T-helper 1 cell (primary cell): Measurements from ENCODE around the gene GABRD.
"Not testable (repeated sequence)": the region's sequence is repeated elsewhere in the genome, so short reads cannot be mapped to it uniquely, and the experiment has no call there.

Experiments
- DNase-seq, 5 donors: peaks; one replicate each; pipeline ENCODE4 v3.0.0-alpha.2; 2012 to 2020
- total RNA-seq, 4 donors: gene quantifications; one replicate each; lab custom pipeline; 2026; lab: John Stamatoyannopoulos, UW

GABRD gene
- 0 reads per million in 4 donors for total RNA-seq

DNA sequence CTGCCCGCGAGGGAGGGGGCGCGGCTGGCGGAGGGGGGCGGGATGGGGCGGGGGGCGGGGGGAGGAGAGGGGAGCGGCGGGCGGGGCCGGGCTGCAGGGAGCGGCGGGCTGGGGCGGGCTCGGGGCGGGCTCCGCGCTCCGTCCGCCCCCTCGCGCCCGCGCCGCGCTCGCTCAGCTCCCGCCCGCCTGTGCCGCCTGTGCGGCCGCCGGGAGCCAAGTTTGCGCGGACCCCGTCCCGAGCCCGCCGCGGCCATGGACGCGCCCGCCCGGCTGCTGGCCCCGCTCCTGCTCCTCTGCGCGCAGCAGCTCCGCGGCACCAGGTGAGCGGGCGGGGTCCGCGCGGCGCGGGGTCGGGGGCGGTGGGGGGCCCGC lies at the start of gene GABRD:
Gene GABRD (plus strand): TSS at position 174 of the 372 bp plus-strand sequence. CDS start 79 bp downstream, at position 253.
- no peak for DNase-seq

DNA sequence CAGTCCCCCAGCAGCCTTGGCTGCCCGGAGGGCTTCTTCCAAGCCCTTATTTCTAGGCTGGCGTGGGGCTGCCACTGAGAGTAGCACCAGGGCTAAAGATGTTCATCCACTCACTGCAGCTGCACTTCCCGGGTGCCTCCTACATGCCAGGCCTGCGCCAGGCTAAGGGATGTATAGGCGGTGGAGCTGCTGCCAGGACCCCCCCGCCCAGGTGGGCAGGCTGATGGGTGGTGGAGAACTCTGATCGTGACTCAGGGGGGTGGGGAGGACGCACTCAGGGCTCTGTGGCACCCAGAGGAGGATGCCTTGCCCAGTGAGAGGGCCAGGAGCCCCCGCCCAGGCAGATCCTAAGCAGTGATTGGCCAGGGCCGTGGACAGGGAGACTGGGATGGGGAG lies 49.6 kb upstream of the GABRD start:
- DNase-seq, result no peak

DNA sequence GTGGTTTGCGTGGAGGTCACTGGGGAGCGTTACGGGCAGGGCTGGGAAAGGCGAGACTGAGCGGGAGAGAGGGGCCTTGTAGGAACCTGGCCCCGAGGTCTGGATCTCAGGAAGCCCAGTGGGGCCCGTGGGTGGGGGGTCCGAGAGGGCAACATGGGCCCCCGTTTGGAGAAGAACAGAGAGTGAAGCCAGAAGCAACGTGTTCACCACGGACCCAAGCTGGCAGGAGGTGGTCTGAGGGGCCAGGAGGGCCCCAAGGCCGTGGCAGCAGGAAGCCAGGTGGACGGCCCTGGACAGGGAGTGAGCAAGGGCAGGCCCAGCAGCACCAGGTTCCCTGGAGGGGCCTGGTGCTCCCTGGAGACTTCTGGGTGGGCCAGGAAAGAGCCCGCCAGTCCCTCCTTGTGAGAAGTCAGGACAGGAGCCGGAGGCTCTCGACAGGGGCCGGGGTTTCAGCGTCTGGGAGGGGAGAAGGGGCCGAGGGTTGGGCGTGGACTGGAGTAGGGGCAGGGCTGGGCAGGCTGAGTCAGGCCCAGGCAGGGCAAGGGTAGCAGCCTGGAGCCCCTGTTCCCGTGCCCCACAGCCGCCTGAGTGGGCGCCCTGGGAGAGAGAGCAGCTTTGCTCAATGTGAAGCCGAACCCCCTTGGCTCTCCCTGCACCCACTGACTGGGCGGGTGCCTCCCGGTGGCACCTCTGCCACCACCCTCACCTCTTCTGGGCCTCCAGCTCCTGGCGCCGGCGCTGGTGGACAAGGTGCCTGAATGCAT lies 49.0 kb upstream of the GABRD start:
- DNase-seq, result no peak

DNA sequence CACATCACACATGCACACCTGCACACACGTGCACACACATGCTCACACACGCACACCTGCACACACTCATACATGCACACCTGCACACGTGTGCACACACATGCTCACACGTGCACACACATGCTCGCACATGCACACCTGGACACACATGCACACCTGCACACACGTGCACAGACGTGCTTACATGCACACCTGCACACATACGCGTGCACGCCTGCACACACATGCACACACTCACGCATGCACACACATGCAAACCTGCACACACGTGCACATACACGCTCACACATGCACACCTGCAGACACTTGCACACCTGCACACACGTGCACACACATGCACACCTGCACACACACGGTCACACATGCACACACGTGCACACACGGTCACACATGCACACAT lies 48.1 kb upstream of the GABRD start:
- DNase-seq, result no peak

DNA sequence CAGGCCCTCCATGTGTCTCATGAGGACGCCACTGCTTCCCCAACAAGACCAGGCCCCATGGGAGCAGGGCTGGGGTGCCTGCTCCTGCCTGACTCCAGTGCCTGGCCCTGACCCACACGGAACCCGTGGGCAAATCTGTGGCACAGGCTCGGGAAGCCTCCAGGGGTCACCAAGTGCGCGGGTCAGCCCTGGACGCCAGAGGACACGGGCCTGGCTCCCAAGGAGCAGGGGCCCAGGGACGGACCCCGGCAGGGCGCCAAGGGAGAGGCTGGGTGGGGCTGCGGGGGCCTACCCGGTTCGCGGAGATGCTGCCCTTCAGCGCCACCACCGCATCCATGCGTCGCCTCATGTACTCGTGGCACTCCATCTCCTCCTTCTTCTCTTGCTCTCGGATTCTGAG lies 47.5 kb upstream of the GABRD start:
- no peak for DNase-seq

DNA sequence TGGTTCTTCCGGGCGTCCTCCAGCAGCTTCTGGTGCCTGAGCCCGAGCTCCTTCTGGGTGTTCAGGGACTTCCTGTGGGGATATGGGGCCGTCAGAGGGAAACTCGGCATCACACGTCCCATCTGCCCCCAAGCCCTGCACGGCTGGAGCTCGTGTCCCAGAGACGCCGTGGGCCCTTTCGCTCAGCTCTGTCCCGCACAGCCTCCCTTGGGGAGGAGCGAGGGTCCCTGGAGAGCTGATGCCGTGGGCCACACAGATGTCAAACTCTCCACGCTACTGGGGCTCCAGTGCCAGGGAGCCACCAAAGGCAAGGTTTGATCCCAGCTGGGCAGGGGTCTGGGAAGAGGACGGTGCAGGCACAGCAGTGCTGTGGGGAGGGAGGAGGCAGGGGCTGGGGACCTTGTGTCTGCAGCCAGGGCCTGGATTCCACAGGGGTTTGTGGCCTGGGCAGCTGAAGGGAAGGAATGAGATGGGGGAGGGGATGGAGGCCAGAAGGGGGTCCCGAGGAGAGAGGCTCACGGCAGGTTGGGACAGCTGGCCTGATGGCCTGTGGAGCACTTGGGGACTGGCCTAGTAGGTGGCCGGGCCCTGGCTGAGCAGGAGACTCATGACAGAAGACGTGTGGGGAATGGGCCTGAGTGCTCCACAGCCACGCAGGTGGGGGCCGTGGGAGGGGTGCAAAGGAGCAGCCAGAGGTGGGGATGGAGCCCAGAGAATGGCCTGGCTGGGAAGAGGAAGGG lies 46.0 kb upstream of the GABRD start:
- no peak for DNase-seq

GRCh38 chr1:1973716-1974642 lies 45.2 kb upstream of the GABRD start:
- no peak for DNase-seq

GRCh38 chr1:1974834-1975233 lies 44.3 kb upstream of the GABRD start:
- no peak for DNase-seq

- no peak for DNase-seq
Measured at GRCh38 chr1:1975535-1975934, 43.6 kb upstream of the GABRD start.

DNA sequence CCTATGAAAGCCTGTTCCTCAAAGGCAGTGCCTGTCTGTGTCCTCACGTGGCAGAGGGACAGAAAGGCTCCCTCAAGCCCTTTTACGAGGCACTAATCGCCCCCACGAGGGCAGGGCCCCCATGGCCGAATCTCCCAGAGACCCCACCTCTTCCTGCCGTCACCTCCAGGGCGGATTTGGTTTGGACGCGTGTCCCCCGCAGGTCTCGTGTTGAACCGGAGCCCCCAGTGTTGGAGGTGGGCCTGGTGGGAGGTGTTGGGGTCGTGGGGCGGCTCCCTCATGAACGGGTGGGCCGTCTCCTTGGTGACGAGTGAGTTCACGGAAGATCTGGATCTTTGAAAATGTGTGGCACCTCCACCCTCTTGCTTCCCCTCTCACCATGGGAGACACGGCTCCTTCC lies 43.1 kb upstream of the GABRD start:
- no peak for DNase-seq

DNA sequence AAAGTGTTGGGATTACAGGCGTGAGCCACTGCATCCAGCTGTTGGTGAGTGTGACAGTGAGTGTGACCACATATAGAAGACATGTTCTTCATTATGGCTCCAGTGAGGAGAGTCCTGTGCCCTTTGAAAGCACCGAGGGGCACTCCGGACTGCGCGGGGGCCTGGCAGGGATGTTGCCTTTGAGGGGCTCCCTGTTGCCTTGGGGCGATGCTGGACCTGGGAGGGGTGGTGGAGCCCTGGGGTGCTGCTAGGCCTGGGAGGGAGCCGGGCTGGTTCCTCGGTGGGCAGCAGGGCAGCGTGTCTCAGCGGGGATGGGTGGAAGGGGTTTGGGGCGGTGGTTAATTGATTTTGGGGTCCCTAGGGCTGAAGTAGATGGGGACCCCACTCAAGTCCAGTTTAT lies 41.0 kb upstream of the GABRD start:
- DNase-seq, result no peak

GRCh38 chr1:1978690-1979481 lies 40.3 kb upstream of the GABRD start:
- DNase-seq, result not testable (repeated sequence)

DNA sequence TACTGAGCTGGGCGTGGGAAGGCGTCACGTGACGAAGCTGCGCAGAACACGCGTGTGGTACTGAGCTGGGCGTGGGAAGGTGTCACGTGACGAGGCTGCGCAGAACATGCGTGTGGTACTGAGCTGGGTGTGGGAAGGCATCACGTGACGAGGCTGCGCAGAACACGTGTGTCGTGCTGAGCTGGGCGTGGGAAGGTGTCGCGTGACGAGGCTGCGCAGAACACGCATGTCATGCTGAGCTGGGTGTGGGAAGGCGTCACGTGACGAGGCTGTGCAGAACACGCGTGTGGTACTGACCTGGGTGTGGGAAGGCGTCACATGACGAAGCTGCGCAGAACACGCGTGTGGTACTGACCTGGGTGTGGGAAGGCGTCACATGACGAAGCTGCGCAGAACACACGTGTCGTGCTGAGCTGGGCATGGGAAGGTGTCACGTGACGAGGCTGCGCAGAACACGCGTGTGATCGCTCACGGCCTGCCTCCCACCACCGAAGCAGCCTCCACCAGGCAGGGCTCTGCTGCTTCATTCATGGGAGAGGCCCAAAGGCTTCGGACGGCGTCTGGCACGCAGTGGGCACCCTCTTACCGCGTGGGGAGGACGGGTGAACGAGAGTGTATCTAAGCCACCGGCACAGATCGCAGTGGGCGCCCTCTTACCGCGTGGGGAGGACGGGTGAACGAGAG lies 39.5 kb upstream of the GABRD start:
- no peak for DNase-seq

GRCh38 chr1:1980467-1981141 lies 38.5 kb upstream of the GABRD start:
- no peak for DNase-seq

DNA sequence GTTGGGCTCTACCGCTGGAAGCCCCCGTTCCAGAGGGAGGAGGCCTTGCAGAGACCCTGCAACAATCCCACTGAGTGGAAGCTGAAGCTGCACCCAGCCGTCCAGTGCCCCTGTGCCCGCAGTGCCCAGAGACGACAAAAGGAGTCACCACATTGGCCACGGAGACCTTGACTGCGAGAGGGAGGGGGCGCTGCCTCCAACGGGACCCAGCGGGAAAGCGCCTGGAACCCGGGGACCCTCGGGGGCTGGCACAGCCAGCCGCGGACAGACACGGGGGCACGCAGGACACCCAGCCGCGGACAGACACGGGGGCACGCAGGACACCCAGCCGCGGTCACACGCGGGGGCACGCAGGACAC lies 38.0 kb upstream of the GABRD start:
- DNase-seq, result no peak

GRCh38 chr1:1981631-1982327 lies 37.4 kb upstream of the GABRD start:
- DNase-seq, result not testable (repeated sequence)

GRCh38 chr1:1982379-1983232 lies 36.5 kb upstream of the GABRD start:
- no peak for DNase-seq

DNA sequence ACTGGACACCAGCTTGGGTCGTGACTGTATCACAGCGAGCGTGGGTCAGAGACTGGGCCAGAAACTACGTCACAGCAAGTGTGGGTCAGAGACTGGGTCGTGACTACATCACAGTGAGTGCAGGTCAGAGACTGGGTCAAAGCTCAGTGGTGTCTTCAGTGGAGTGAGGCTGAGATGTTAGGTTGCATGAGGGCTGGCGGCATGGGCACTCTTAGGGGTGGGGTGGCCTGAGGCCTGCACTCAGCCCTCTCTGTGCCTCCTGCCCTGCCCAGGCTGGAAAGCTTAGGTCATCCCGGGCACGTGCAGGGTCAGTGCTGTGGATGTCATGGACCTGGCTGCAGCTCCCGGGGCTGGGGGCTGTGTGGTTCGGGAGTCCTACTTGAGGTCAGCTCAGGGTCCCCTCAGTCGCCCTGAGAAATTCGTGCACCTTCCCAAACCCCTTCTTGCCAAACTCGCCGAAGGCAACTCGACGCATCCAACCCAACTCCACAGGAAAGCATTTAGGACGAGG lies 34.5 kb upstream of the GABRD start:
- no peak for DNase-seq

DNA sequence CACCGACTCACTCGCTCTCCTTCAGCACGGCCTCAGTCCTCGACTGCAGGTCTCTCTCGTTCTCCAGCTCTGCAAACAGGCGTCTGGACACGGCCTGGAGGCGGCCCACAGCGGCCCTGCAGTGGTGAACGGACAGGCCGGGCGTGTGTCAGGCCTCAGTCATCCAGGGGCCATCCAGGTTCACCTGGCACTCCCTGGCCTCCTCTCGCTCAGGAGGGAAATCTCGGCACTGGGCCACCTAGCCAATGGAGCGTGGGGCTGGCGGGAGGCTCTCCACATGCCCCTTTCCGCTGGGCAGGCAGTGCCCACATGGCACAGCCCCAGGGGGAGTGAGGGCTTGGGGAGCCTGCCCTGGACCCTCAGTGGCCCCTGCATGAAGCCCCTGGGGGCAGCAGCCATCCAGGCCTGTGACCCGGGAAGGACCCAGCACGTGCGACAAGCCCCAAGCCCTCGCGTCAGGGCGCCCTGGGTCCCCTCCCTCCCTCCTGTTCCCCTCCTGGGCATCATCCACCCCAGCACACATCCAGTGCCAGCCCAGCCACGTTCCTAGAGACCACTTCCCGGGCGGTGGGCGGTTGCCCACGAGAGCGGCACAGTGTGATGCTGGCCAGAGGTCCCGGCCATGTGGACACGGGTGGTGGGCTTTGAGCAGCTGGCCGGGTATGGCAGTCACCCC lies 33.6 kb upstream of the GABRD start:
- DNase-seq, result no peak
